ENCODE measurements around the gene LRRTM4.

GRCh38 chr2:77522888-77523287 lies 712 bp upstream of the LRRTM4 start:
- TF ChIP-seq CTCF (IDR thresholded peaks at IDR 0.05 in 4 of 5, conservative IDR thresholded peaks at IDR 0.05 in 1 of 5), result no peak
- TF ChIP-seq POLR2A (IDR thresholded peaks at IDR 0.05), result no peak

All from gastrocnemius medialis (tissue), 4 donors.